HG02571 (cell line): ENCODE results near the gene OLFM1.

ENCODE experiments used
- ATAC-seq: cut with Tn5 transposase; IDR thresholded peaks from one replicate; pipeline ENCODE4 v1.9.1; 2021; ENCODE audit warnings: mild to moderate bottlenecking, moderate library complexity; ENCODE audit not compliant: unreplicated experiment

Gene OLFM1

GRCh38 chr9:135087489-135087792 lies at the start of gene OLFM1:
TSS of gene OLFM1 (plus strand) at chr9:135087668. CDS start at chr9:135087990, 322 bp downstream.
- no peak for ATAC-seq

GRCh38 chr9:135038331-135038730 lies 49.1 kb upstream of the OLFM1 start:
- ATAC-seq = no peak

- ATAC-seq = no peak
Observed at GRCh38 chr9:135038826-135039225, 48.6 kb upstream of the OLFM1 start.

- ATAC-seq = no peak
Observed at GRCh38 chr9:135039266-135039870, 48.1 kb upstream of the OLFM1 start.

- ATAC-seq = no peak
Observed at GRCh38 chr9:135039916-135040645, 47.4 kb upstream of the OLFM1 start.

- ATAC-seq = no peak
Observed at GRCh38 chr9:135040892-135041291, 46.6 kb upstream of the OLFM1 start.

- no peak for ATAC-seq
Observed at GRCh38 chr9:135043345-135043744, 44.1 kb upstream of the OLFM1 start.

- no peak for ATAC-seq
Observed at GRCh38 chr9:135045264-135045927, 42.1 kb upstream of the OLFM1 start.

- ATAC-seq = no peak
Observed at GRCh38 chr9:135045928-135046738, 41.3 kb upstream of the OLFM1 start.

GRCh38 chr9:135046739-135047350 lies 40.6 kb upstream of the OLFM1 start:
- ATAC-seq = no peak

- no peak for ATAC-seq
Observed at GRCh38 chr9:135047521-135047920, 39.9 kb upstream of the OLFM1 start.

- ATAC-seq = no peak
Observed at GRCh38 chr9:135048046-135048757, 39.3 kb upstream of the OLFM1 start.

GRCh38 chr9:135048758-135049444 lies 38.6 kb upstream of the OLFM1 start:
- no peak for ATAC-seq

- ATAC-seq = no peak
Observed at GRCh38 chr9:135049460-135049859, 38.0 kb upstream of the OLFM1 start.

- no peak for ATAC-seq
Observed at GRCh38 chr9:135050072-135050990, 37.1 kb upstream of the OLFM1 start.

GRCh38 chr9:135051316-135052038 lies 36.0 kb upstream of the OLFM1 start:
- ATAC-seq = no peak

GRCh38 chr9:135053133-135053532 lies 34.3 kb upstream of the OLFM1 start:
- ATAC-seq = no peak

- no peak for ATAC-seq
Observed at GRCh38 chr9:135055181-135055580, 32.3 kb upstream of the OLFM1 start.
